ENCODE data around the gene MYBPHL. TPM values are rescaled to one million over a fixed set of nuclear protein-coding genes. Genes with fewer than 3 reads are reported as not detected.

MYBPHL gene
- polyA plus RNA-seq, 3 donors = 0.26 TPM; not detected in 2

DNA sequence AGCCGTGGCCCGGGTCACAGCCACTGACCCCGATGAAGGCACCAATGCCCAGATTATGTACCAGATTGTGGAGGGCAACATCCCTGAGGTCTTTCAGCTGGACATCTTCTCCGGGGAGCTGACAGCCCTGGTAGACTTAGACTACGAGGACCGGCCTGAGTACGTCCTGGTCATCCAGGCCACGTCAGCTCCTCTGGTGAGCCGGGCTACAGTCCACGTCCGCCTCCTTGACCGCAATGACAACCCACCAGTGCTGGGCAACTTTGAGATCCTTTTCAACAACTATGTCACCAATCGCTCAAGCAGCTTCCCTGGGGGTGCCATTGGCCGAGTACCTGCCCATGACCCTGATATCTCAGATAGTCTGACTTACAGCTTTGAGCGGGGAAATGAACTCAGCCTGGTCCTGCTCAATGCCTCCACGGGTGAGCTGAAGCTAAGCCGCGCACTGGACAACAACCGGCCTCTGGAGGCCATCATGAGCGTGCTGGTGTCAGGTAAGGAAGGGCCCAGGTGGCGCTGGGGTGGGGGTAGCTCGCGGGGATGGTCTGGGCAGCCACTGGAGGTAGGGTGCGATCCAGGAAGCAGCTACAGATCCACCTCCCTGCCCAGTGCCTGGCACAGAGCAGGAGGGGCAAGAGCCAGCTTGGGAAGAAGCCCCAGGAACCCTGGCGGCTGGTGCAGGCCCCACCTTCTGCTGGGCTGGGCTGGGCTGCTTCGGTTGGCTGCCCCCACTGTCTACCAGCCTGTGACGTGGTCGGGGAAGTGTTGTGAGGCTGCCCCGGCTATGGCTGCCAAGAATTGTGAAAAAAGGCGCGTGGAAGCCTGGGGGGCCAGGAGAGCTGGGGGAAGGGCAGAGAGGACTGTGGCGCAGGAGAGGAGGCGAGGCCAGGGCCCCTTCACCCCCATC, 53.7 kb downstream of the MYBPHL start:
- DNase-seq = no peak

DNA sequence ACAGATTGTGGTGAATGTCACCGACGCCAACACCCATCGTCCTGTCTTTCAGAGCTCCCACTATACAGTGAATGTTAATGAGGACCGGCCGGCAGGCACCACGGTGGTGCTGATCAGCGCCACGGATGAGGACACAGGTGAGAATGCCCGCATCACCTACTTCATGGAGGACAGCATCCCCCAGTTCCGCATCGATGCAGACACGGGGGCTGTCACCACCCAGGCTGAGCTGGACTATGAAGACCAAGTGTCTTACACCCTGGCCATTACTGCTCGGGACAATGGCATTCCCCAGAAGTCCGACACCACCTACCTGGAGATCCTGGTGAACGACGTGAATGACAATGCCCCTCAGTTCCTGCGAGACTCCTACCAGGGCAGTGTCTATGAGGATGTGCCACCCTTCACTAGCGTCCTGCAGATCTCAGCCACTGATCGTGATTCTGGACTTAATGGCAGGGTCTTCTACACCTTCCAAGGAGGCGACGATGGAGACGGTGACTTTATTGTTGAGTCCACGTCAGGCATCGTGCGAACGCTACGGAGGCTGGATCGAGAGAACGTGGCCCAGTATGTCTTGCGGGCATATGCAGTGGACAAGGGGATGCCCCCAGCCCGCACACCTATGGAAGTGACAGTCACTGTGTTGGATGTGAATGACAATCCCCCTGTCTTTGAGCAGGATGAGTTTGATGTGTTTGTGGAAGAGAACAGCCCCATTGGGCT, 54.5 kb downstream of the MYBPHL start:
- DNase-seq = no peak

- DNase-seq = no peak
Measured at GRCh38 chr1:109251277-109252166, 55.3 kb downstream of the MYBPHL start.

DNA sequence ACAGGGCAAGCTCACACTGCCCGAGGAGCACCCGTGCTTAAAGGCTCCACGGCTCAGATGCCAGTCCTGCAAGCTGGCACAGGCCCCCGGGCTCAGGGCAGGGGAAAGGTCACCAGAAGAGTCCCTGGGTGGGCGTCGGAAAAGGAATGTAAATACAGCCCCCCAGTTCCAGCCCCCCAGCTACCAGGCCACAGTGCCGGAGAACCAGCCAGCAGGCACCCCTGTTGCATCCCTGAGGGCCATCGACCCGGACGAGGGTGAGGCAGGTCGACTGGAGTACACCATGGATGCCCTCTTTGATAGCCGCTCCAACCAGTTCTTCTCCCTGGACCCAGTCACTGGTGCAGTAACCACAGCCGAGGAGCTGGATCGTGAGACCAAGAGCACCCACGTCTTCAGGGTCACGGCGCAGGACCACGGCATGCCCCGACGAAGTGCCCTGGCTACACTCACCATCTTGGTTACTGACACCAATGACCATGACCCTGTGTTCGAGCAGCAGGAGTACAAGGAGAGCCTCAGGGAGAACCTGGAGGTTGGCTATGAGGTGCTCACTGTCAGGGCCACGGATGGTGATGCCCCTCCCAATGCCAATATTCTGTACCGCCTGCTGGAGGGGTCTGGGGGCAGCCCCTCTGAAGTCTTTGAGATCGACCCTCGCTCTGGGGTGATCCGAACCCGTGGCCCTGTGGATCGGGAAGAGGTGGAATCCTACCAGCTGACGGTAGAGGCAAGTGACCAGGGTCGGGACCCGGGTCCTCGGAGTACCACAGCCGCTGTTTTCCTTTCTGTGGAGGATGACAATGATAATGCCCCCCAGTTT, 56.1 kb downstream of the MYBPHL start:
- DNase-seq = no peak

DNA sequence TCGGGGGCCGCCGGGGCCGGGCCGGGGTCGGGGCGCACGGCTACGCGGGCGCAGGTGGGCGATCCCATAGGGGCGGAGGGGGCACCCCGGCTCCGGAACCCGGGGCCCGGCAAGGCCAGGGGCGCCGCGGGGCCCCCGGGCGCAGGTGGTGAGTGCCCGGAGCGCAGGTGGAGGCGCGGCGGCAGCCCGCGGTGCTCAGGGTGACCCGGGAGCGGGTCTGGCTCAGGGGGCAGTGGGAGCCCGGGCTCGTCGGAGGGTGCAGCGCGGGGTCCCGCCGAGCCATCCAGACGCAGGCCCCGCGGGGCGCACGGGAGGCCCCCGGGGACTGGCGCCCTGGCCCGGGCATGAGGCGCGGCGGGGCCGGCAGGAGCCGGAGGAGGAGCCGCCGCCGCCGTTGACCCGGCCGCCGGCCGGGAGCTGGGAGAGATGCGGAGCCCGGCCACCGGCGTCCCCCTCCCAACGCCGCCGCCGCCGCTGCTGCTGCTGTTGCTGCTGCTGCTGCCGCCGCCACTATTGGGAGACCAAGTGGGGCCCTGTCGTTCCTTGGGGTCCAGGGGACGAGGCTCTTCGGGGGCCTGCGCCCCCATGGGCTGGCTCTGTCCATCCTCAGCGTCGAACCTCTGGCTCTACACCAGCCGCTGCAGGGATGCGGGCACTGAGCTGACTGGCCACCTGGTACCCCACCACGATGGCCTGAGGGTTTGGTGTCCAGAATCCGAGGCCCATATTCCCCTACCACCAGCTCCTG, 57.0 kb downstream of the MYBPHL start:
- DNase-seq = no peak

DNA sequence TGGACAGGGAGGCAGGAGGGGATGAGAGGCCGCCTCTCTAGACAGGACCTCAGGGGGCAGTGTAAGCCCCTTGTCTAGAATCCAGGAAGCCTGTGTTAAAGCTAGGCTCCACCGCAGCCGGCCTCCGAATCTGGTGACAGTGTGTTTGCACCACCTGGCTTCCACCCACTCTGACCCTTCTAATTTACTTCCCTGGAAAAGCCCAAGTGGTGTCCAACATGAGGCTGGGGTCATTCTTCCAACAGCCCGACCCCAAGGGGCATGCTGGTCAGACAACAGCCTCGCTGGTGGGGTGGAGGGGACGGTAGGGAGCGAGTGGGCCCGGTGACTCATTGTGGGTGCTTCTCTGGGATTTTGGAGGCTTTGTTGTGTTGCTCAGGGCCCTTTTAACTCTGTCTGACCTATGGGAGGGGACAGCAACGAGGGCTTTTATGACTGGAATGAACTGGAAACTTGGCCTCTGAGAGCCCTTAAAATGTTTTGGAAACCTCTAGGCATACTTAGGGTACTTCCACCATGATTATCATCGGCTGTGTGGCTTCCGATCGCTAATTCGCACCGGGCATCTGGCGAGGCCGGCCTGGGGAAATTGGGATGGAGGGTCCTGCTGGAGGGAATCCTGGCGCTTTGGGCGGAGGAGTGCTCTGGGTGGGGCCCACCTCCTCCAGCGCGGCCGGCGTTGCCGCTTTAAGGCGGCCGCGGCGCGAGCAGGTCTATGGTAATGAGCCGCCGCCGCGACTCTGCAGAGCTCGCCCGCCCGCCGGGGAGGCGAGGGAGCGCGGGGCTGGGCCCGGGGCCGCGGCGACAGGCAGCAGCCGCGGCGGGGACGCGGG, 57.8 kb downstream of the MYBPHL start, which contains the start of gene CELSR2:
Gene CELSR2, plus strand, starts transcription at position 743 of the 833 bp plus-strand sequence. CDS start 541 bp downstream, outside the sequence.
- DNase-seq = peak; percentile 78

DNA sequence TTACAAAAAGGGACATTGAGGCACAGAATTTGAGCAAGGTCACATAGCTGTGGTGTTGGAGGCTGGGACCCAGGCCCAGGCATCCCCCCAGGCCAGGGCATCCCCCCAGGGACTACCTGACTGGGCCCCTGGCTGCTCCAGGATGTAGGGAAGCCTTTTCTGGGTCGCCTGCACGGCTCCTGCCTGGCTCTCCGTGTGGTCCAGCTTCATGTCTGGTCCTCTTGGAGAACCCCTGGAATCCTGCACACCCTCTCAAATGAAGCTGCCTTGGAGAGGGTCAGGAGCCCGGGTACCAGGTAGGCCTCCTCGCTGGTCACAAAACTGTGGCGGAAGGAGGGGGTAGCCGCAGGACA, 58.4 kb downstream of the MYBPHL start:
- no peak for DNase-seq

DNA sequence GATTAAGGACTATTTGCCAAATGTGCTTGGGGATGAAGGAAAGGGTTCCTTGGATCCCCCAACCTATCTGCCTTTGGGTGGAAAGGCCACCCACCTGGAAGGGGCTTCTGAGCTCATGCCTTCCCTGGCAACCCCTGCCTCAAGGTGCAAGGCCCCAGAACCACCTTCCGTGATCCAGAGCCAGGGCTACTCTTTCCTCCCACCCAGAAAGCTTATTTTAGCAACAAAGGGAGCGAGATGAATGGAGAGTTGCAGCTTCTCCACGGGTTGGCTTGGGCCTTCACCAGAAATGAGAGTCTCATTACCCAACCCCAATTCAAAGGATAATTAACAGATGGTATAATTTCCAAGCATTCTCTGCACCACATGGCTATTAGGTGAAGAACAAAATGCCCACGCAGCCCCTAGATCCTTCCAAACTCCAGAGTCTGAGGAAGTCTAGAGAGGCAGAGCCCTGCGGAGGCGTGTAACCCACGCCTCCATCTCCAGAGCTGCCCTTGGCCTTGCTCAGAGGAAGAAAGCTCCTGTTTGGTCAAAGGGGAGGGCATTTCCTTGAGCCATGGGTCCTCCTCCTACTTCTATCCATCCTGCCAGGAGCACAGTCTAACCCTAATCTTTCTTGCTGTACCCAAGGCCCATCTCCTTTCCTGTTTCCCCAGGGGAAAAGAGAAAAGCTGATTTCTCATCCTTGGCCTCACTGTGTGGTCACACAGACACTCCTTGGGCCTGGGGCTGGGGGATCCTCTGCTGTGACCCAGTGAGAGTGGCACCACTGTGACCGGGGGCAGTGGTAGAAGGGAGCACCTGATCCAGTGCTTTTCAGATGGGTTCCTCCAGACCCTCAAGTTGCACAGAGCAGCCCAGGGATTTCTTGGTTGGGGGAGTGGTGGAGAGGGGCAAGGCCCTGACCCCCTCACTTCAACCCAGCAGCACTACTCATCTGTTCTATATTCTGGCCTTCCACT, 59.1 kb downstream of the MYBPHL start:
- no peak for DNase-seq

GRCh38 chr1:109246141-109246551, 60.7 kb downstream of the MYBPHL start:
- DNase-seq = no peak

GRCh38 chr1:109243860-109244552, 62.8 kb downstream of the MYBPHL start:
- DNase-seq = no peak

GRCh38 chr1:109243221-109243620, 63.6 kb downstream of the MYBPHL start:
- no peak for DNase-seq

DNA sequence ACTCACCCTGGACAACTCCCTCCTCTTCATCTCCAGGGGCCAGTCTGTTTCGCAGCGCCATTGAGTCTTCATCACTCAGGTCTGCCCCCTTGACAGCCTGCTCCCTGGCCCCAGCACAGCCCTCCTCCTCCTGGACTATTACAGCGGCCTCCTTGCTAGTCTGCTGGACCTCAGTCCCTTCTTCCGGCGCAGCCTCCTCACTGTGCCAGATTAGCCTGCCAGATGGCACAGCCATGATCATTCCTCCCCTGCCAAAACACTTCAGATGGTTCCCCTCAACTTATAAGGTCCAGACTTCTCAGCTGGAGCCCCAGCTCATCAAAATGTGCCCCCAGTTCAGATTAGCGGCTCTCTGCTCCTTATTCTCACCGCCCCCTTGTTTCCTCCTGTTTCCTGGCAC, 64.4 kb downstream of the MYBPHL start:
- DNase-seq = no peak

Other genes with a start within 250 kb of the MYBPHL start
- 10 to 100 TPM; 34.6 to 48.5 (median 35.5) TPM for gene TAF13, start 231.0 kb downstream of the MYBPHL start, polyA plus RNA-seq (ENCODE audit: insufficient read length in 3 of 3)
- 10 to 100 TPM; 34.3 to 45.2 (median 38.9) TPM for gene TMEM167B, start 216.2 kb downstream of the MYBPHL start, polyA plus RNA-seq (ENCODE audit: insufficient read length in 3 of 3)
- gene ELAPOR1, start 192.9 kb downstream of the MYBPHL start, polyA plus RNA-seq (ENCODE audit: insufficient read length in 3 of 3) = 1 to 10 TPM; 1.4 to 2.1 (median 2.1) TPM
- gene SARS1, start 93.1 kb downstream of the MYBPHL start, polyA plus RNA-seq (ENCODE audit: insufficient read length in 3 of 3) = 100 to 1,000 TPM; 117 to 144 (median 143) TPM
- 10 to 100 TPM; 35.7 to 42.1 (median 39.4) TPM for gene CELSR2, start 57.5 kb downstream of the MYBPHL start, polyA plus RNA-seq (ENCODE audit: insufficient read length in 3 of 3)
- 10 to 100 TPM; 24.6 to 34.2 (median 30.7) TPM for gene PSRC1, start 23.9 kb downstream of the MYBPHL start, polyA plus RNA-seq (ENCODE audit: insufficient read length in 3 of 3)
- 10 to 100 TPM; 50.1 to 58.5 (median 56.4) TPM for gene SORT1, start 90.9 kb upstream of the MYBPHL start, polyA plus RNA-seq (ENCODE audit: insufficient read length in 3 of 3)
- 100 to 1,000 TPM; 108 to 127 (median 112) TPM for gene PSMA5, start 119.4 kb upstream of the MYBPHL start, polyA plus RNA-seq (ENCODE audit: insufficient read length in 3 of 3)
- gene SYPL2, start 159.5 kb upstream of the MYBPHL start, polyA plus RNA-seq (ENCODE audit: insufficient read length in 3 of 3) = 10 to 100 TPM in 1 of 3 donors, 1 to 10 TPM in 2; 8.3 to 13.1 (median 9.4) TPM
- gene ATXN7L2, start 176.9 kb upstream of the MYBPHL start, polyA plus RNA-seq (ENCODE audit: insufficient read length in 3 of 3) = 10 to 100 TPM; 11.4 to 13.1 (median 12.0) TPM
- gene CYB561D1, start 187.1 kb upstream of the MYBPHL start, polyA plus RNA-seq (ENCODE audit: insufficient read length in 3 of 3) = 10 to 100 TPM in 2 of 3 donors, 1 to 10 TPM in 1; 9.7 to 14.0 (median 10.6) TPM
- gene AMIGO1, start 202.7 kb upstream of the MYBPHL start, polyA plus RNA-seq (ENCODE audit: insufficient read length in 3 of 3) = 1 to 10 TPM; 6.6 to 8.1 (median 7.5) TPM
- 1 to 10 TPM in 1 of 3 donors, under 1 TPM in 2; 0.18 to 1.4 (median 0.75) TPM for gene GPR61, start 232.9 kb upstream of the MYBPHL start, polyA plus RNA-seq (ENCODE audit: insufficient read length in 3 of 3)
- gene GNAI3, start 241.6 kb upstream of the MYBPHL start, polyA plus RNA-seq (ENCODE audit: insufficient read length in 3 of 3) = 10 to 100 TPM; 10.9 to 11.7 (median 11.4) TPM